Transverse colon (tissue), 4 donors: ENCODE results near the gene SLC35F4. TPM values are rescaled to one million over a fixed set of nuclear protein-coding genes. Genes with fewer than 3 reads are reported as not detected.

ENCODE experiments used
- DNase-seq: peaks from one replicate; pipeline ENCODE4 v3.0.0-alpha.2; 2019
- H3K27ac ChIP-seq, 4 donors: fragments of 200-600 bp; sonication (generic); 2 replicates each; pipeline ENCODE4 v1.5.1; 2016 to 2018; ENCODE audit warnings: inconsistent platforms in 4 of 4
- H3K27me3 ChIP-seq: fragments of 200-600 bp; sonication (generic); 2 replicates; pipeline ENCODE4 v1.5.1; 2017; ENCODE audit warnings: inconsistent platforms
- H3K36me3 ChIP-seq, 4 donors: fragments of 200-600 bp; sonication (generic); 2 replicates each; pipeline ENCODE4 v1.5.1; 2017 to 2019; ENCODE audit warnings: inconsistent platforms in 4 of 4
- H3K4me1 ChIP-seq, 4 donors: fragments of 200-600 bp; sonication (generic); 2 replicates each; pipeline ENCODE4 v1.5.1; 2017 to 2020; ENCODE audit warnings: inconsistent platforms in 4 of 4
- H3K4me3 ChIP-seq, 4 donors: fragments of 200-600 bp; sonication (generic); 1 replicate in 1 of 4; 2 replicates in 3 of 4; pipeline versions ENCODE4 v1.5.1 to v1.6.1; 2017 to 2019; ENCODE audit warnings: inconsistent platforms in 4 of 4
- H3K9me3 ChIP-seq, 2 donors: fragments of 200-600 bp; sonication (generic); 2 replicates each; pipeline ENCODE4 v1.5.1; 2017 to 2019; ENCODE audit warnings: inconsistent platforms in 2 of 2
- EP300 ChIP-seq: sonication (generic); formaldehyde crosslinking; IDR thresholded peaks from one replicate; pipeline ENCODE4 v1.6.1; 2017; ENCODE audit warnings: antibody characterized with exemption, low read depth
- POLR2A ChIP-seq: fragments of 450-650 bp; IDR thresholded peaks from one replicate; pipeline ENCODE4 v1.6.1; 2016; ENCODE audit warnings: antibody characterized with exemption, mild to moderate bottlenecking, moderate library complexity
- POLR2AphosphoS5 ChIP-seq, 3 donors: sonication (generic); formaldehyde crosslinking; IDR thresholded peaks; one replicate each; pipeline ENCODE4 v1.6.1; 2016; ENCODE audit warnings: antibody characterized with exemption in 3 of 3
- WGBS, 2 donors: methylation state at CpG; one replicate each; pipeline ENCODE4 v1.1.5; 2018; ENCODE audit warnings: low coverage in 1 of 2; 5-methylcytosine and 5-hydroxymethylcytosine counted together
- in situ Hi-C, 4 donors: fragments of 200-750 bp; cut with MboI; loops; one replicate each; pipeline versions ENCODE4 v1.15.0 to v1.15.1; 2017; ENCODE audit warnings: low sequenced_read_pairs in 3 of 4, low pct_ligation_motif_present in 1 of 4, low pct_unique_long_range_greater_than_20kb in 1 of 4
- intact Hi-C: fragments of 100-400 bp; cut with DNase I; formaldehyde crosslinking; loops from one replicate; pipeline ENCODE4 v1.15.1; 2023; ENCODE audit warnings: low total_unique reads
- total RNA-seq, 4 donors: library from RNA; depleted of rRNA; stranded (reverse); fragments of >200 nt; gene quantifications; one replicate each; pipeline ENCODE4 v1.1.0, GENCODE V29; 2016
- TF ChIP-seq, protein P1 (sequence below), 5 experiments: fragments of 200-600 bp in 3 of 5; fragments of 450-650 bp in 2 of 5; sonication (generic) in 3 of 5; IDR thresholded peaks; 1 replicate in 2 of 5; 2 replicates in 3 of 5; pipeline ENCODE4 v1.5.1; 2016 to 2017; ENCODE audit warnings: antibody characterized with exemption in 5 of 5, inconsistent platforms in 3 of 5, mild to moderate bottlenecking in 2 of 5, moderate library complexity in 1 of 5

Gene SLC35F4
- total RNA-seq, 4 donors from 2014 or later = not detected

GRCh38 chr14:57811998-57812546, 53.8 kb downstream of the SLC35F4 start:
- in situ Hi-C loops (no loop called here), intact Hi-C loops (no loop called here)
- no peaks in the 10 kb centered on the region for H3K27me3 ChIP-seq
- H3K4me1 ChIP-seq = no peaks in the 10 kb centered on the region
- WGBS, 2 donors = 66 to 80% methylated on average over 1 to 2 of the region's 2 CpGs
- H3K27ac ChIP-seq = no peak overlapping the region
- H3K9me3 ChIP-seq = no peaks in the 10 kb centered on the region
- no peak for DNase-seq
- TF ChIP-seq EP300 = no peak
- TF ChIP-seq POLR2A = no peak
- TF ChIP-seq, protein P1, sequence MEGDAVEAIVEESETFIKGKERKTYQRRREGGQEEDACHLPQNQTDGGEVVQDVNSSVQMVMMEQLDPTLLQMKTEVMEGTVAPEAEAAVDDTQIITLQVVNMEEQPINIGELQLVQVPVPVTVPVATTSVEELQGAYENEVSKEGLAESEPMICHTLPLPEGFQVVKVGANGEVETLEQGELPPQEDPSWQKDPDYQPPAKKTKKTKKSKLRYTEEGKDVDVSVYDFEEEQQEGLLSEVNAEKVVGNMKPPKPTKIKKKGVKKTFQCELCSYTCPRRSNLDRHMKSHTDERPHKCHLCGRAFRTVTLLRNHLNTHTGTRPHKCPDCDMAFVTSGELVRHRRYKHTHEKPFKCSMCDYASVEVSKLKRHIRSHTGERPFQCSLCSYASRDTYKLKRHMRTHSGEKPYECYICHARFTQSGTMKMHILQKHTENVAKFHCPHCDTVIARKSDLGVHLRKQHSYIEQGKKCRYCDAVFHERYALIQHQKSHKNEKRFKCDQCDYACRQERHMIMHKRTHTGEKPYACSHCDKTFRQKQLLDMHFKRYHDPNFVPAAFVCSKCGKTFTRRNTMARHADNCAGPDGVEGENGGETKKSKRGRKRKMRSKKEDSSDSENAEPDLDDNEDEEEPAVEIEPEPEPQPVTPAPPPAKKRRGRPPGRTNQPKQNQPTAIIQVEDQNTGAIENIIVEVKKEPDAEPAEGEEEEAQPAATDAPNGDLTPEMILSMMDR (IDR thresholded peaks at IDR 0.05) = no peak
- TF ChIP-seq POLR2AphosphoS5 (IDR thresholded peaks at IDR 0.05) = no peak
- no peak overlapping the region for H3K4me3 ChIP-seq
- H3K36me3 ChIP-seq = no peaks in the 10 kb centered on the region

GRCh38 chr14:57809808-57810207, 56.1 kb downstream of the SLC35F4 start:
- H3K4me3 ChIP-seq = no peak overlapping the region
- H3K27ac ChIP-seq = no peak overlapping the region
- H3K27me3 ChIP-seq = no peaks in the 10 kb centered on the region
- TF ChIP-seq POLR2AphosphoS5 (IDR thresholded peaks at IDR 0.05) (no peak), POLR2A (no peak), EP300 (no peak)
- TF ChIP-seq, protein P1 (IDR thresholded peaks at IDR 0.05) = no peak
- no peaks in the 10 kb centered on the region for H3K9me3 ChIP-seq
- DNase-seq = no peak
- intact Hi-C loops = no loop called here
- WGBS, 2 donors = 11 to 22% methylated on average over 1 of the region's 1 CpG
- no peaks in the 10 kb centered on the region for H3K36me3 ChIP-seq
- in situ Hi-C loops = no loop called here
- no peaks in the 10 kb centered on the region for H3K4me1 ChIP-seq

DNA sequence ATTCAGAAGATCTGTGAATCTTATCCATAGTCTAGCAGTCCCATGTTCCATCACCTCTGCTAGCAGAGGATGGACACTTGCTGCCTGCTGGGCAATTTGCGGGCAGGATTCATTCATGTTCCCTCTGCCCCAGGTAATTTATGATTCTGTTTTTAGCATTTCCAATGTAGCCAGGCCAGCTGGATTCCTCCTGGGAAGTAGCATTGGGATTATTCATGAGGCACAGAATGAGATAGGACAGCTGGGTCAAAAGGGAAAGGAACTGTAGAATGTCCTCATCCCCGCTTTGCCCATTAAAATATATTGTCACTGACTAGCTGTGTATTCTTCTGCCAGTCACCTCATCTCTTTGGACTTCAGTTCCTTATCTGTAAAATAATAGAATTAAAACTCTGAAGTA, 68.7 kb downstream of the SLC35F4 start:
- in situ Hi-C loops = no loop called here

DNA sequence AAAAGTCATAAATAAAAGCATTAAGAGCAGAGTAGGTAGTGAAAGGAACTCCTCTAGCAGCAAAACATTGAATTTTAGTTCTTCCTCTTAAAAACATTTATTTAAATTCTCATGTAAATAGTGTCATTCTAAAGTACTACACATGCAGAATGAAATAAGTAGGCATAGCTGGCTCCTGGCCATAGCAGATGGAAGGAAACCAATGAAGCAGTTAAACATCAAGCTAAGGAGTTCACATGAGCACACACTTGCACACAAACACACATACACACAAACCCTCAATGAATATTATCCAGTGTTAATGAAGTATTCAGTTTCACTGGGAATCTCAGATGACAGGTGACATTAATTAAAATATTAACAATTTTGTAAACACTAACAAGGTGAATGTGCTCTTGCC, 69.3 kb downstream of the SLC35F4 start:
- no peak for DNase-seq
- Histone ChIP-seq H3K27ac (no peak overlapping the region), H3K4me1 (no peaks in the 10 kb centered on the region), H3K36me3 (no peaks in the 10 kb centered on the region), H3K4me3 (no peak overlapping the region), H3K27me3 (no peaks in the 10 kb centered on the region), H3K9me3 (no peaks in the 10 kb centered on the region)
- intact Hi-C loops (no loop called here), in situ Hi-C loops (no loop called here)
- TF ChIP-seq, protein P1 (IDR thresholded peaks at IDR 0.05) = no peak
- TF ChIP-seq POLR2A (no peak), EP300 (no peak), POLR2AphosphoS5 (IDR thresholded peaks at IDR 0.05) (no peak)

More for the DNA sequence above, 68.7 kb downstream of the SLC35F4 start:
- H3K4me1 ChIP-seq = no peaks in the 10 kb centered on the region
- no peak for TF ChIP-seq EP300
- TF ChIP-seq POLR2AphosphoS5 (IDR thresholded peaks at IDR 0.05) = no peak
- no peak for TF ChIP-seq POLR2A
- TF ChIP-seq, protein P1 (IDR thresholded peaks at IDR 0.05) = no peak
- no peaks in the 10 kb centered on the region for H3K9me3 ChIP-seq
- intact Hi-C loops = no loop called here
- no peaks in the 10 kb centered on the region for H3K36me3 ChIP-seq
- H3K27me3 ChIP-seq = no peaks in the 10 kb centered on the region
- 67 to 71% methylated on average over 1 to 2 of the region's 2 CpGs for WGBS, 2 donors
- H3K27ac ChIP-seq = no peak overlapping the region
- no peak for DNase-seq
- H3K4me3 ChIP-seq = no peak overlapping the region
